HepG2 (cell line): ENCODE measurements around the gene ZKSCAN3. TPM values are rescaled to one million over a fixed set of nuclear protein-coding genes. Genes with fewer than 3 reads are reported as not detected.

ENCODE experiments used
- AGO2 ChIP-seq: fragments of 200-400 bp; formaldehyde crosslinking; optimal IDR thresholded peaks from 2 replicates; pipeline ENCODE3; 2017; ENCODE audit warnings: mild to moderate bottlenecking, low read depth, low read length, moderate library complexity
- CBFB ChIP-seq: sonication (generic); formaldehyde crosslinking; IDR thresholded peaks from 2 replicates; pipeline ENCODE4 v1.4.0; 2020; ENCODE audit warnings: missing genetic modification reagents
- FOSL1 ChIP-seq: sonication (generic); formaldehyde crosslinking; IDR thresholded peaks from 2 replicates; pipeline ENCODE4 v1.9.0; 2021; ENCODE audit warnings: missing genetic modification reagents, borderline replicate concordance
- NFYB ChIP-seq: sonication (generic); formaldehyde crosslinking; IDR thresholded peaks from 2 replicates; pipeline ENCODE4 v1.4.0; 2020; ENCODE audit warnings: missing genetic modification reagents
- ZBTB42 ChIP-seq: sonication (generic); formaldehyde crosslinking; IDR thresholded peaks from 2 replicates; pipeline ENCODE4 v1.5.0; 2020; ENCODE audit warnings: mild to moderate bottlenecking, missing genetic modification reagents
- ZNF350 ChIP-seq: sonication (generic); formaldehyde crosslinking; IDR thresholded peaks from 2 replicates; pipeline ENCODE4 v1.4.0; 2020; ENCODE audit warnings: mild to moderate bottlenecking, low read depth, missing genetic modification reagents, borderline replicate concordance
- ZNF496 ChIP-seq: sonication (generic); formaldehyde crosslinking; IDR thresholded peaks from 2 replicates; pipeline ENCODE4 v1.8.1; 2023; ENCODE audit warnings: mild to moderate bottlenecking, moderate library complexity, missing genetic modification reagents; ENCODE audit not compliant: insufficient replicate concordance
- polyA plus RNA-seq, 8 experiments: library from polyadenylated mRNA; depleted of rRNA in 3 of 8; stranded (reverse) in 7 of 8; unstranded in 1 of 8; fragments of >200 nt; fragmentation: Illumina TruSeq in 4 of 8; extraction: Trizol in 4 of 8; gene quantifications; 2 replicates each; pipeline versions ENCODE4 v1.2.1 to v1.2.3, GENCODE V29; 2011 to 2016; ENCODE audit warnings: low read depth in 4 of 8, missing spikeins in 1 of 8, mixed read lengths in 1 of 8; ENCODE audit not compliant: insufficient read depth in 1 of 8
- total RNA-seq, 5 experiments: library from RNA; depleted of rRNA; stranded (reverse); fragments of >200 nt; fragmentation: Illumina TruSeq; extraction: Trizol; gene quantifications; 2 replicates each; pipeline ENCODE4 v1.2.3, GENCODE V29; 2016; ENCODE audit warnings: low read depth in 1 of 5
- TF ChIP-seq, protein P1 (sequence below): sonication (generic); formaldehyde crosslinking; IDR thresholded peaks from 2 replicates; pipeline ENCODE4 v1.5.0; 2020; ENCODE audit warnings: mild to moderate bottlenecking, missing genetic modification reagents, borderline replicate concordance
- TF ChIP-seq, protein P2 (sequence below): sonication (generic); formaldehyde crosslinking; IDR thresholded peaks from 2 replicates; pipeline ENCODE4 v1.5.0; 2020; ENCODE audit warnings: mild to moderate bottlenecking, missing genetic modification reagents
- TF ChIP-seq, protein P3 (sequence below): IDR thresholded peaks from 2 replicates; pipeline ENCODE4 v1.6.1; 2016; ENCODE audit warnings: low read depth, missing genetic modification reagents, missing compliant biosample characterization
- TF ChIP-seq, protein P4 (sequence below): sonication (generic); formaldehyde crosslinking; IDR thresholded peaks from 2 replicates; pipeline ENCODE4 v1.4.0; 2020; ENCODE audit warnings: mild to moderate bottlenecking, missing genetic modification reagents

ZKSCAN3 gene
- total and polyA plus RNA-seq, 2 of the 13 experiments (the other 11 are each of a cell fraction or from before 2014, with no cell fraction given) = 3.3 to 7.4 TPM

DNA sequence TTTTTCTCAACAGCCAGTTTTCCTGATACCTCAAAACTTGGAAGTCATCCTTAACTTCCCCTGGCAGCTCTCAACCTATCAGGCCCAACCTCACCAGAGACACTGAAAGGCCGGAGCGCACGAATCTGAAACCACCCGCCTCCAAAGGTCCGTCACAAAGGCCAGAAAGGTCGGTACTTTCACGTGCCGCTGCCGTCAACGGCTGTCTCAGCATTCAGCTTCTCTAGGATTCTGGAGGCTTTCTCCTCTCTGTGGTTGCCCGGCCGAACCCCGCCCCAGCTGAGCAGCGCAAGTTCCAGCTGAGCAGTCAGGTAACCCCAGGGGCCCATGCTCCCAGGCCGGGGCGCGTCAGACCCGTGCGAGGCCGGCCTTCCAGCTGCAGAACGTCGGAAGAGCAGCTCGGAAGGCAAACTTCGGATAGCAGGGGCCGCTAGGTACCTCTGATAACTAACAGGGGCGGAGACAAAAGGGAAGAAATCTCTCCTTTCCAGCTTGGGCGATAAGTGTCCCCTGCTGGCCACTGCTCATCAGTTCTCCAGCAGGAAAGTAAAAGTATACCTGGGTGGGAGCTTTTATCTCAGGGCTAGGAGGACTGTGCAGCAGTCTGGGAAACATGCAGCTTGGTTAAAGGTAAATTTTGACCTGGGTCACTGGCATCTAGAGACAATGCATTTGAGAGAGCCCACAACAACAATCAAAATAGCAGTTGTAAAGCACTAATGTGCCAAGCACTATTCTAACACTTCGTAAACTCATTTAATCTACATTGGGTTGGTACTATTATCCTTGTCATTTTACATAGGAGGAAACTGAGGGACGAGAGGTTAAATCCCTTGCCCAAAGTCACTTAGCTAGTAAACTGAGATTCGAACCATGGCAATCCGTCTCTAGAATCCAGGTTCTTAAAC lies 33.7 kb downstream of the ZKSCAN3 start (continued):
- TF ChIP-seq, protein P1, sequence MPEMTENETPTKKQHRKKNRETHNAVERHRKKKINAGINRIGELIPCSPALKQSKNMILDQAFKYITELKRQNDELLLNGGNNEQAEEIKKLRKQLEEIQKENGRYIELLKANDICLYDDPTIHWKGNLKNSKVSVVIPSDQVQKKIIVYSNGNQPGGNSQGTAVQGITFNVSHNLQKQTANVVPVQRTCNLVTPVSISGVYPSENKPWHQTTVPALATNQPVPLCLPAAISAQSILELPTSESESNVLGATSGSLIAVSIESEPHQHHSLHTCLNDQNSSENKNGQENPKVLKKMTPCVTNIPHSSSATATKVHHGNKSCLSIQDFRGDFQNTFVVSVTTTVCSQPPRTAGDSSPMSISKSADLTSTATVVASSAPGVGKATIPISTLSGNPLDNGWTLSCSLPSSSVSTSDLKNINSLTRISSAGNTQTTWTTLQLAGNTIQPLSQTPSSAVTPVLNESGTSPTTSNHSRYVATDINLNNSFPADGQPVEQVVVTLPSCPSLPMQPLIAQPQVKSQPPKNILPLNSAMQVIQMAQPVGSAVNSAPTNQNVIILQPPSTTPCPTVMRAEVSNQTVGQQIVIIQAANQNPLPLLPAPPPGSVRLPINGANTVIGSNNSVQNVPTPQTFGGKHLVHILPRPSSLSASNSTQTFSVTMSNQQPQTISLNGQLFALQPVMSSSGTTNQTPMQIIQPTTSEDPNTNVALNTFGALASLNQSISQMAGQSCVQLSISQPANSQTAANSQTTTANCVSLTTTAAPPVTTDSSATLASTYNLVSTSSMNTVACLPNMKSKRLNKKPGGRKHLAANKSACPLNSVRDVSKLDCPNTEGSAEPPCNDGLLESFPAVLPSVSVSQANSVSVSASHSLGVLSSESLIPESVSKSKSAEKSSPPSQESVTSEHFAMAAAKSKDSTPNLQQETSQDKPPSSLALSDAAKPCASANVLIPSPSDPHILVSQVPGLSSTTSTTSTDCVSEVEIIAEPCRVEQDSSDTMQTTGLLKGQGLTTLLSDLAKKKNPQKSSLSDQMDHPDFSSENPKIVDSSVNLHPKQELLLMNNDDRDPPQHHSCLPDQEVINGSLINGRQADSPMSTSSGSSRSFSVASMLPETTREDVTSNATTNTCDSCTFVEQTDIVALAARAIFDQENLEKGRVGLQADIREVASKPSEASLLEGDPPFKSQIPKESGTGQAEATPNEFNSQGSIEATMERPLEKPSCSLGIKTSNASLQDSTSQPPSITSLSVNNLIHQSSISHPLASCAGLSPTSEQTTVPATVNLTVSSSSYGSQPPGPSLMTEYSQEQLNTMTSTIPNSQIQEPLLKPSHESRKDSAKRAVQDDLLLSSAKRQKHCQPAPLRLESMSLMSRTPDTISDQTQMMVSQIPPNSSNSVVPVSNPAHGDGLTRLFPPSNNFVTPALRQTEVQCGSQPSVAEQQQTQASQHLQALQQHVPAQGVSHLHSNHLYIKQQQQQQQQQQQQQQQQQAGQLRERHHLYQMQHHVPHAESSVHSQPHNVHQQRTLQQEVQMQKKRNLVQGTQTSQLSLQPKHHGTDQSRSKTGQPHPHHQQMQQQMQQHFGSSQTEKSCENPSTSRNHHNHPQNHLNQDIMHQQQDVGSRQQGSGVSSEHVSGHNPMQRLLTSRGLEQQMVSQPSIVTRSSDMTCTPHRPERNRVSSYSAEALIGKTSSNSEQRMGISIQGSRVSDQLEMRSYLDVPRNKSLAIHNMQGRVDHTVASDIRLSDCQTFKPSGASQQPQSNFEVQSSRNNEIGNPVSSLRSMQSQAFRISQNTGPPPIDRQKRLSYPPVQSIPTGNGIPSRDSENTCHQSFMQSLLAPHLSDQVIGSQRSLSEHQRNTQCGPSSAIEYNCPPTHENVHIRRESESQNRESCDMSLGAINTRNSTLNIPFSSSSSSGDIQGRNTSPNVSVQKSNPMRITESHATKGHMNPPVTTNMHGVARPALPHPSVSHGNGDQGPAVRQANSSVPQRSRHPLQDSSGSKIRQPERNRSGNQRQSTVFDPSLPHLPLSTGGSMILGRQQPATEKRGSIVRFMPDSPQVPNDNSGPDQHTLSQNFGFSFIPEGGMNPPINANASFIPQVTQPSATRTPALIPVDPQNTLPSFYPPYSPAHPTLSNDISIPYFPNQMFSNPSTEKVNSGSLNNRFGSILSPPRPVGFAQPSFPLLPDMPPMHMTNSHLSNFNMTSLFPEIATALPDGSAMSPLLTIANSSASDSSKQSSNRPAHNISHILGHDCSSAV (CRISPR knock-in tag) = peak; percentile 94
- TF ChIP-seq, protein P2, sequence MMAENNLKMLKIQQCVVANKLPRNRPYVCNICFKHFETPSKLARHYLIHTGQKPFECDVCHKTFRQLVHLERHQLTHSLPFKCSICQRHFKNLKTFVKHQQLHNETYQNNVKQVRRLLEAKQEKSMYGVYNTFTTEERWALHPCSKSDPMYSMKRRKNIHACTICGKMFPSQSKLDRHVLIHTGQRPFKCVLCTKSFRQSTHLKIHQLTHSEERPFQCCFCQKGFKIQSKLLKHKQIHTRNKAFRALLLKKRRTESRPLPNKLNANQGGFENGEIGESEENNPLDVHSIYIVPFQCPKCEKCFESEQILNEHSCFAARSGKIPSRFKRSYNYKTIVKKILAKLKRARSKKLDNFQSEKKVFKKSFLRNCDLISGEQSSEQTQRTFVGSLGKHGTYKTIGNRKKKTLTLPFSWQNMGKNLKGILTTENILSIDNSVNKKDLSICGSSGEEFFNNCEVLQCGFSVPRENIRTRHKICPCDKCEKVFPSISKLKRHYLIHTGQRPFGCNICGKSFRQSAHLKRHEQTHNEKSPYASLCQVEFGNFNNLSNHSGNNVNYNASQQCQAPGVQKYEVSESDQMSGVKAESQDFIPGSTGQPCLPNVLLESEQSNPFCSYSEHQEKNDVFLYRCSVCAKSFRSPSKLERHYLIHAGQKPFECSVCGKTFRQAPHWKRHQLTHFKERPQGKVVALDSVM (CRISPR knock-in tag) = peak; percentile 58
- TF ChIP-seq NFYB (CRISPR knock-in tag) (peak; percentile 58; the same call in 1 of the 2 replicates), CBFB (peak; percentile 42), ZNF350 (CRISPR knock-in tag) (peak; percentile 96), ZBTB42 (CRISPR knock-in tag) (peak; percentile 83; the same call in 1 of the 2 replicates), FOSL1 (CRISPR knock-in tag) (no peak), AGO2 (peak; percentile 85), ZNF496 (CRISPR knock-in tag) (no peak)
- TF ChIP-seq, protein P3, sequence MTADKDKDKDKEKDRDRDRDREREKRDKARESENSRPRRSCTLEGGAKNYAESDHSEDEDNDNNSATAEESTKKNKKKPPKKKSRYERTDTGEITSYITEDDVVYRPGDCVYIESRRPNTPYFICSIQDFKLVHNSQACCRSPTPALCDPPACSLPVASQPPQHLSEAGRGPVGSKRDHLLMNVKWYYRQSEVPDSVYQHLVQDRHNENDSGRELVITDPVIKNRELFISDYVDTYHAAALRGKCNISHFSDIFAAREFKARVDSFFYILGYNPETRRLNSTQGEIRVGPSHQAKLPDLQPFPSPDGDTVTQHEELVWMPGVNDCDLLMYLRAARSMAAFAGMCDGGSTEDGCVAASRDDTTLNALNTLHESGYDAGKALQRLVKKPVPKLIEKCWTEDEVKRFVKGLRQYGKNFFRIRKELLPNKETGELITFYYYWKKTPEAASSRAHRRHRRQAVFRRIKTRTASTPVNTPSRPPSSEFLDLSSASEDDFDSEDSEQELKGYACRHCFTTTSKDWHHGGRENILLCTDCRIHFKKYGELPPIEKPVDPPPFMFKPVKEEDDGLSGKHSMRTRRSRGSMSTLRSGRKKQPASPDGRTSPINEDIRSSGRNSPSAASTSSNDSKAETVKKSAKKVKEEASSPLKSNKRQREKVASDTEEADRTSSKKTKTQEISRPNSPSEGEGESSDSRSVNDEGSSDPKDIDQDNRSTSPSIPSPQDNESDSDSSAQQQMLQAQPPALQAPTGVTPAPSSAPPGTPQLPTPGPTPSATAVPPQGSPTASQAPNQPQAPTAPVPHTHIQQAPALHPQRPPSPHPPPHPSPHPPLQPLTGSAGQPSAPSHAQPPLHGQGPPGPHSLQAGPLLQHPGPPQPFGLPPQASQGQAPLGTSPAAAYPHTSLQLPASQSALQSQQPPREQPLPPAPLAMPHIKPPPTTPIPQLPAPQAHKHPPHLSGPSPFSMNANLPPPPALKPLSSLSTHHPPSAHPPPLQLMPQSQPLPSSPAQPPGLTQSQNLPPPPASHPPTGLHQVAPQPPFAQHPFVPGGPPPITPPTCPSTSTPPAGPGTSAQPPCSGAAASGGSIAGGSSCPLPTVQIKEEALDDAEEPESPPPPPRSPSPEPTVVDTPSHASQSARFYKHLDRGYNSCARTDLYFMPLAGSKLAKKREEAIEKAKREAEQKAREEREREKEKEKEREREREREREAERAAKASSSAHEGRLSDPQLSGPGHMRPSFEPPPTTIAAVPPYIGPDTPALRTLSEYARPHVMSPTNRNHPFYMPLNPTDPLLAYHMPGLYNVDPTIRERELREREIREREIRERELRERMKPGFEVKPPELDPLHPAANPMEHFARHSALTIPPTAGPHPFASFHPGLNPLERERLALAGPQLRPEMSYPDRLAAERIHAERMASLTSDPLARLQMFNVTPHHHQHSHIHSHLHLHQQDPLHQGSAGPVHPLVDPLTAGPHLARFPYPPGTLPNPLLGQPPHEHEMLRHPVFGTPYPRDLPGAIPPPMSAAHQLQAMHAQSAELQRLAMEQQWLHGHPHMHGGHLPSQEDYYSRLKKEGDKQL = 0 out of 2 replicates have a peak, but pooled peaks have one; percentile 29
- TF ChIP-seq, protein P4, sequence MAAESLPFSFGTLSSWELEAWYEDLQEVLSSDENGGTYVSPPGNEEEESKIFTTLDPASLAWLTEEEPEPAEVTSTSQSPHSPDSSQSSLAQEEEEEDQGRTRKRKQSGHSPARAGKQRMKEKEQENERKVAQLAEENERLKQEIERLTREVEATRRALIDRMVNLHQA (CRISPR knock-in tag) = no peak
